GOT3 (cell line): Measurements from ENCODE around the gene QSOX1.

Experiments
- DNase-seq: peaks from one replicate; lab custom pipeline; 2025; ENCODE audit warnings: mixed read lengths; lab: John Stamatoyannopoulos, UW

QSOX1 gene

DNA sequence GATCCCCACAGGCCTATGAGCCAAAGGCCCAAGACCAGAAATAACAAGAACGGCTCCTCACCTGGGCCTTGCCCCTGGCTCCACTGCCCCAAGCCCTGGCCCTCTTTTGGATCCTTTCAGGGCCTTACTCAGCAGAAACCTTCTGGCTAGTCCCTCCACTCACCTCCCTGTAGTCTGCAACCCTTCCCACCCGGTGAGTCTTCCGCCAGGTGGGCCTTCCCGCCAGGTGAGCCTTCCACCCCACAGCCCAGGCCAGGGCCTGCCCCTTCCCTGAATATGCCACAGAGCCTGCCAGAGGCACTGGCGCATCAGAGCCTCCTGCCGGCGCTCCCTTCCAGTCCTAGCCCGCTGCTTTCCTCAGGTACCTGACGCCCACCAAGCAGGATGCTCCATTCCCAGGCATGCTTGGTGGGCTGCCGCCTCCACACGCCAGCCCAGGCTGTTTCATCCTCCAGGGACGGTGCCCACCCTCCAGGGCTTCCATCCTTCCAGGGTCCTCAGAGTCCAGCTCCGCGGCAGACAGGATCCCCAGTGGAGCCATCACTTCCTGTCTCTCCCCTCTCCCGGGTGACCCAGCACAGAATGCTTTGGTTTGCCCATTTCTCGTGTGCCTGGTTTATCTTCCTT, 96.3 kb downstream of the QSOX1 start:
- no peak for DNase-seq

GRCh38 chr1:180251526-180252305, 97.0 kb downstream of the QSOX1 start:
- no peak for DNase-seq

- DNase-seq: no peak
Measured at GRCh38 chr1:180252638-180253536, 98.2 kb downstream of the QSOX1 start.
